IMR-90 (cell line): ENCODE results near the gene CKAP2L. TPM values are rescaled to one million over a fixed set of nuclear protein-coding genes. Genes with fewer than 3 reads are reported as not detected.
A peak's percentile ranks its signal among the peaks of the same experiment; 100 is the strongest.

Experiments used
- ATAC-seq: fragments of 200-7000 bp; cut with Tn5 transposase; 2 replicates; pipeline ENCODE4 v1.9.1; 2020; ENCODE audit warnings: low read depth, mild to moderate bottlenecking, moderate library complexity
- BruUV-seq: library from RNA; stranded (reverse); fragments of 400-500 nt; replicated peaks from 2 replicates; lab custom pipeline; 2021; lab: Mats Ljungman, UMichigan
- CTCF ChIA-PET: fragments of 300-600 bp; formaldehyde crosslinking; extraction: SDS; loops from one replicate; lab custom pipeline; 2021; ENCODE audit warnings: antibody characterized with exemption; lab: Yijun Ruan, JAX
- POLR2A ChIA-PET: fragments of 300-600 bp; sonication (Branson Sonifier 250); formaldehyde crosslinking; loops from one replicate; lab custom pipeline; 2022; ENCODE audit warnings: antibody characterized with exemption; ENCODE audit not compliant: unreplicated experiment; lab: Charles Lee
- DNase-seq: peaks from one replicate; pipeline ENCODE4 v3.0.0; 2013
- H2AFZ ChIP-seq: replicated peaks from 2 replicates; pipeline ENCODE3; 2013; ENCODE audit warnings: low read length, mild to moderate bottlenecking; ENCODE audit not compliant: poor library complexity
- H2AK5ac ChIP-seq: 2 replicates; pipeline ENCODE4 v1.6.1; 2013; ENCODE audit warnings: low read depth, low read length, inconsistent platforms
- H2AK9ac ChIP-seq: replicated peaks from 2 replicates; pipeline ENCODE3; 2013; ENCODE audit warnings: mild to moderate bottlenecking, low read depth, low read length, moderate library complexity; ENCODE audit not compliant: poor library complexity
- H2BK120ac ChIP-seq: 2 replicates; pipeline ENCODE4 v1.6.1; 2013; ENCODE audit warnings: low read depth, low read length, inconsistent platforms
- H2BK15ac ChIP-seq: 3 replicates; pipeline ENCODE4 v1.6.1; 2013; ENCODE audit warnings: low read depth, low read length, inconsistent platforms
- H2BK20ac ChIP-seq: 2 replicates; pipeline ENCODE4 v1.6.1; 2013; ENCODE audit warnings: low read depth, mild to moderate bottlenecking, inconsistent platforms, low read length, moderate library complexity
- H2BK5ac ChIP-seq: 2 replicates; pipeline ENCODE4 v1.6.1; 2013; ENCODE audit warnings: mild to moderate bottlenecking, low read depth, low read length, inconsistent platforms; ENCODE audit not compliant: poor library complexity, severe bottlenecking
- H3K14ac ChIP-seq: replicated peaks from 2 replicates; pipeline ENCODE4 v1.6.1; 2013; ENCODE audit warnings: low read depth, low read length, inconsistent platforms
- H3K18ac ChIP-seq: 2 replicates; pipeline ENCODE4 v1.6.1; 2013; ENCODE audit warnings: low read depth, low read length, control low read depth
- H3K23ac ChIP-seq: 2 replicates; pipeline ENCODE4 v1.6.1; 2013; ENCODE audit warnings: low read depth, low read length, inconsistent platforms
- H3K27ac ChIP-seq: 2 replicates; pipeline ENCODE4 v1.5.1; 2013; ENCODE audit warnings: mild to moderate bottlenecking, control low read depth, low read length; ENCODE audit not compliant: insufficient read depth
- H3K27me3 ChIP-seq: 2 replicates; pipeline ENCODE4 v1.6.1; 2013; ENCODE audit warnings: low read length; ENCODE audit not compliant: control insufficient read depth, insufficient read depth
- H3K36me3 ChIP-seq: 2 replicates; pipeline ENCODE4 v1.6.1; 2013; ENCODE audit warnings: low read length, mixed read lengths; ENCODE audit not compliant: control insufficient read depth, insufficient read depth
- H3K4ac ChIP-seq: 2 replicates; pipeline ENCODE4 v1.6.1; 2013; ENCODE audit warnings: low read depth, low read length, inconsistent platforms
- H3K4me1 ChIP-seq: 2 replicates; pipeline ENCODE4 v1.6.1; 2013; ENCODE audit warnings: low read length, mixed read lengths; ENCODE audit not compliant: control insufficient read depth, insufficient read depth
- H3K4me2 ChIP-seq: 2 replicates; pipeline ENCODE4 v1.6.1; 2013; ENCODE audit warnings: low read depth, mild to moderate bottlenecking, control low read depth, low read length, moderate library complexity
- H3K4me3 ChIP-seq: 2 replicates; pipeline ENCODE4 v1.5.1; 2013; ENCODE audit warnings: low read depth, mild to moderate bottlenecking, control low read depth, low read length, moderate library complexity; ENCODE audit not compliant: insufficient read depth
- H3K56ac ChIP-seq: 2 replicates; pipeline ENCODE4 v1.6.1; 2013; ENCODE audit warnings: low read length, inconsistent platforms; ENCODE audit not compliant: insufficient read depth; ENCODE audit errors: extremely low read depth
- H3K79me1 ChIP-seq, 2 experiments: 2 replicates each; pipeline ENCODE4 v1.6.1; 2013; ENCODE audit warnings: low read length in 2 of 2, inconsistent platforms in 1 of 2, low read depth in 1 of 2
- H3K9ac ChIP-seq: 2 replicates; pipeline ENCODE4 v1.6.1; 2013; ENCODE audit warnings: low read depth, low read length, control low read depth
- H3K9me1 ChIP-seq: 2 replicates; pipeline ENCODE4 v1.6.1; 2013; ENCODE audit warnings: low read length, inconsistent platforms; ENCODE audit not compliant: insufficient read depth
- H3K9me3 ChIP-seq: 2 replicates; pipeline ENCODE4 v1.6.1; 2013; ENCODE audit warnings: low read length; ENCODE audit not compliant: control insufficient read depth, insufficient read depth
- H4K20me1 ChIP-seq: 2 replicates; pipeline ENCODE4 v1.6.1; 2013; ENCODE audit warnings: low read length, inconsistent platforms; ENCODE audit not compliant: insufficient read depth
- H4K5ac ChIP-seq: 2 replicates; pipeline ENCODE4 v1.6.1; 2013; ENCODE audit warnings: mild to moderate bottlenecking, low read depth, low read length, control low read depth
- H4K8ac ChIP-seq, 2 experiments: 2 replicates each; pipeline ENCODE4 v1.6.1; 2013; ENCODE audit warnings: low read depth in 2 of 2, low read length in 2 of 2, control low read depth in 1 of 2, inconsistent platforms in 1 of 2
- H4K91ac ChIP-seq: 2 replicates; pipeline ENCODE4 v1.6.1; 2013; ENCODE audit warnings: low read depth, low read length, inconsistent platforms; ENCODE audit not compliant: insufficient read depth
- BHLHE40 ChIP-seq: fragments of 150-350 bp; IDR thresholded peaks from 2 replicates; pipeline ENCODE4 v1.6.1; 2016; ENCODE audit warnings: mild to moderate bottlenecking, low read depth, low read length
- CEBPB ChIP-seq: IDR thresholded peaks from 2 replicates; pipeline ENCODE4 v1.6.1; 2012; ENCODE audit warnings: low read depth, low read length, improper control_type of control experiment
- CHD1 ChIP-seq: IDR thresholded peaks from 2 replicates; pipeline ENCODE4 v1.6.1; 2012; ENCODE audit warnings: low read depth, low read length, improper control_type of control experiment
- CTCF ChIP-seq: conservative IDR thresholded peaks from 2 replicates; pipeline ENCODE4 v1.5.1; 2012; ENCODE audit warnings: mild to moderate bottlenecking, low read depth, low read length, improper control_type of control experiment
- ELK1 ChIP-seq: fragments of 150-350 bp; IDR thresholded peaks from 2 replicates; pipeline ENCODE4 v1.6.1; 2016; ENCODE audit warnings: low read depth, mild to moderate bottlenecking, low read length, moderate library complexity, borderline replicate concordance
- FOS ChIP-seq: fragments of 150-350 bp; IDR thresholded peaks from 2 replicates; pipeline ENCODE4 v1.6.1; 2016; ENCODE audit warnings: low read depth, low read length
- MAFK ChIP-seq: IDR thresholded peaks from 2 replicates; pipeline ENCODE4 v1.6.1; 2012; ENCODE audit warnings: low read depth, low read length, improper control_type of control experiment
- MAZ ChIP-seq: IDR thresholded peaks from 2 replicates; pipeline ENCODE4 v1.6.1; 2012; ENCODE audit warnings: low read depth, mild to moderate bottlenecking, low read length, improper control_type of control experiment, moderate library complexity, borderline replicate concordance
- MXI1 ChIP-seq: IDR thresholded peaks from 2 replicates; pipeline ENCODE4 v1.6.1; 2012; ENCODE audit warnings: low read depth, mild to moderate bottlenecking, low read length, moderate library complexity, borderline replicate concordance
- NFE2L2 ChIP-seq: fragments of 150-350 bp; IDR thresholded peaks from 2 replicates; pipeline ENCODE4 v1.6.1; 2016; ENCODE audit warnings: low read depth, mild to moderate bottlenecking, low read length
- POLR2A ChIP-seq: IDR thresholded peaks from 2 replicates; pipeline ENCODE4 v1.6.1; 2012; ENCODE audit warnings: mild to moderate bottlenecking, low read depth, low read length
- RAD21 ChIP-seq: IDR thresholded peaks from 2 replicates; pipeline ENCODE4 v1.6.1; 2012; ENCODE audit warnings: low read length, improper control_type of control experiment
- RCOR1 ChIP-seq: IDR thresholded peaks from 2 replicates; pipeline ENCODE4 v1.6.1; 2012; ENCODE audit warnings: mild to moderate bottlenecking, low read length, improper control_type of control experiment; ENCODE audit not compliant: insufficient replicate concordance
- RFX5 ChIP-seq: IDR thresholded peaks from 2 replicates; pipeline ENCODE4 v1.8.0; 2012; ENCODE audit warnings: low read depth, mild to moderate bottlenecking, low read length, moderate library complexity
- SMC3 ChIP-seq: fragments of 150-350 bp; IDR thresholded peaks from 2 replicates; pipeline ENCODE4 v1.6.1; 2016; ENCODE audit warnings: low read depth, mild to moderate bottlenecking, antibody characterized with exemption, low read length, moderate library complexity
- dilution Hi-C: fragments of 300-500 bp; cut with HindIII; formaldehyde crosslinking; loops from one replicate; pipeline ENCODE4 v1.14.3; 2018; ENCODE audit warnings: low sequenced_read_pairs; ENCODE audit not compliant: unreplicated experiment
- in situ Hi-C: fragments of 300-500 bp; cut with MboI; formaldehyde crosslinking; loops from 3 replicates; pipeline ENCODE4 v1.14.3; 2019; ENCODE audit warnings: low sequenced_read_pairs, inconsistent platforms, mixed read lengths
- intact Hi-C: fragments of 100-400 bp; cut with micrococcal nuclease; formaldehyde crosslinking; loops from 2 replicates; pipeline ENCODE4 v1.10.0; 2022
- polyA plus RNA-seq, 3 experiments: library from polyadenylated mRNA; depleted of rRNA; stranded (reverse); fragments of >200 nt; gene quantifications; 2 replicates each; pipeline ENCODE4 v1.2.3, GENCODE V29; 2012; ENCODE audit warnings: low replicate concordance in 1 of 3
- total RNA-seq: library from RNA; depleted of rRNA; stranded (reverse); fragments of >200 nt; gene quantifications from 2 replicates; pipeline ENCODE4 v1.2.3, GENCODE V29; 2012
- TF ChIP-seq, protein P1 (sequence below): fragments of 150-350 bp; IDR thresholded peaks from 2 replicates; pipeline ENCODE4 v1.6.1; 2017; ENCODE audit warnings: mild to moderate bottlenecking, antibody characterized with exemption, low read length, low read depth

Gene CKAP2L
- total and polyA plus RNA-seq, 2 of the 4 experiments (the other 2 are of a cell fraction): 6.4 to 9.9 TPM

GRCh38 chr2:112750560-112750843, 13.9 kb downstream of the CKAP2L start:
- no peak overlapping the region for H3K9ac ChIP-seq
- H3K18ac ChIP-seq: peak overlapping the region; percentile 40; the same call in 1 of the 2 replicates
- BruUV-seq: no TSS peak
- H4K5ac ChIP-seq: no peak overlapping the region
- no peak overlapping the region for H2BK15ac ChIP-seq
- in situ Hi-C loops (loop anchor here (5.0 to 10.0 kb wide), 2 partner anchors 124 to 197 kb away; no protein-coding TSS in a partner anchor), intact Hi-C loops (no loop called here), dilution Hi-C loops (no loop called here)
- no peak overlapping the region for H2AK5ac ChIP-seq
- no peak overlapping the region for H2BK5ac ChIP-seq
- H4K91ac ChIP-seq: no peak overlapping the region; the same call in 1 of the 2 replicates
- no peaks in the 10 kb centered on the region for H4K20me1 ChIP-seq
- POLR2A ChIA-PET: no interaction called here
- ATAC-seq (peak; percentile 31), DNase-seq (peak; percentile 53)
- no peak for TF ChIP-seq CEBPB
- no peak for TF ChIP-seq FOS
- TF ChIP-seq POLR2A: no peak
- TF ChIP-seq CTCF: no peak
- TF ChIP-seq CHD1: no peak
- TF ChIP-seq RFX5: no peak
- TF ChIP-seq MAFK: no peak
- TF ChIP-seq SMC3: no peak
- TF ChIP-seq MXI1: no peak
- TF ChIP-seq MAZ: no peak
- no peak for TF ChIP-seq NFE2L2
- TF ChIP-seq, protein P1, sequence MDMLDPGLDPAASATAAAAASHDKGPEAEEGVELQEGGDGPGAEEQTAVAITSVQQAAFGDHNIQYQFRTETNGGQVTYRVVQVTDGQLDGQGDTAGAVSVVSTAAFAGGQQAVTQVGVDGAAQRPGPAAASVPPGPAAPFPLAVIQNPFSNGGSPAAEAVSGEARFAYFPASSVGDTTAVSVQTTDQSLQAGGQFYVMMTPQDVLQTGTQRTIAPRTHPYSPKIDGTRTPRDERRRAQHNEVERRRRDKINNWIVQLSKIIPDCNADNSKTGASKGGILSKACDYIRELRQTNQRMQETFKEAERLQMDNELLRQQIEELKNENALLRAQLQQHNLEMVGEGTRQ: no peak
- TF ChIP-seq RCOR1: no peak
- no peak for TF ChIP-seq ELK1
- no peak for TF ChIP-seq BHLHE40
- TF ChIP-seq RAD21: no peak
- no peak overlapping the region for H3K56ac ChIP-seq
- H2AFZ ChIP-seq: peak overlapping the region; percentile 11
- H3K36me3 ChIP-seq: 0 out of 2 replicates have a peak, but pooled peaks cover 2% of the 10 kb centered on the region
- no peak overlapping the region for H3K23ac ChIP-seq
- H2BK20ac ChIP-seq: no peak overlapping the region
- H3K4me1 ChIP-seq: peaks cover 9% of the 10 kb centered on the region
- H3K27me3 ChIP-seq: no peaks in the 10 kb centered on the region
- H3K4ac ChIP-seq: no peak overlapping the region
- H4K8ac ChIP-seq: peak overlapping the region in 1 of 2 experiments; percentile 38; a peak in 3 of 4 replicates
- no peak overlapping the region for H2BK120ac ChIP-seq
- H3K9me1 ChIP-seq: peaks cover 6% of the 10 kb centered on the region
- H3K4me2 ChIP-seq: no peak overlapping the region
- no peaks in the 10 kb centered on the region for H3K9me3 ChIP-seq
- CTCF ChIA-PET: interaction anchor here (0.6 to 5.0 kb wide), 6 partner anchors 9 to 191 kb away, joined by 4 to 90 read pairs (median 7); no protein-coding TSS in a partner anchor
- no peak overlapping the region for H2AK9ac ChIP-seq
- H3K27ac ChIP-seq: no peak overlapping the region
- no peak overlapping the region for H3K4me3 ChIP-seq
- peaks cover 48 to 52% of the 10 kb centered on the region in 2 experiments for H3K79me1 ChIP-seq
- no peak overlapping the region; the same call in 1 of the 2 replicates for H3K14ac ChIP-seq
